Measurements from ENCODE around the gene RAB20. TPM values are rescaled to one million over a fixed set of nuclear protein-coding genes. Genes with fewer than 3 reads are reported as not detected.
"Not testable (repeated sequence)": the region's sequence is repeated elsewhere in the genome, so short reads cannot be mapped to it uniquely, and the experiment has no call there.

The RAB20 gene
- total RNA-seq, 2 experiments from 2014 or later: 6.9 to 7.2 TPM

GRCh38 chr13:110492679-110493593 lies 68.6 kb downstream of the RAB20 start:
- ChIA-PET POLR2A (no interaction called here), CTCF (no interaction called here)
- Mint-ChIP-seq H3K4me3 (no peak overlapping the region), H3K27me3 (no peaks in the 10 kb centered on the region), H3K4me1 (no peaks in the 10 kb centered on the region), H3K36me3 (ENCODE audit: low read depth) (no peaks in the 10 kb centered on the region), H3K9me3 (no peaks in the 10 kb centered on the region), H3K27ac (no peak overlapping the region)
- no peak for DNase-seq

- ChIA-PET POLR2A (no interaction called here), CTCF (no interaction called here)
- H3K27me3 Mint-ChIP-seq: no peaks in the 10 kb centered on the region
- DNase-seq: no peak
- no peak overlapping the region for H3K27ac Mint-ChIP-seq
- no peak overlapping the region for H3K4me3 Mint-ChIP-seq
- no peaks in the 10 kb centered on the region for H3K36me3 Mint-ChIP-seq (ENCODE audit: low read depth)
- H3K9me3 Mint-ChIP-seq: no peaks in the 10 kb centered on the region
- no peaks in the 10 kb centered on the region for H3K4me1 Mint-ChIP-seq
These were observed 69.4 kb downstream of the RAB20 start for GRCh38 chr13:110491869-110492678.

DNA sequence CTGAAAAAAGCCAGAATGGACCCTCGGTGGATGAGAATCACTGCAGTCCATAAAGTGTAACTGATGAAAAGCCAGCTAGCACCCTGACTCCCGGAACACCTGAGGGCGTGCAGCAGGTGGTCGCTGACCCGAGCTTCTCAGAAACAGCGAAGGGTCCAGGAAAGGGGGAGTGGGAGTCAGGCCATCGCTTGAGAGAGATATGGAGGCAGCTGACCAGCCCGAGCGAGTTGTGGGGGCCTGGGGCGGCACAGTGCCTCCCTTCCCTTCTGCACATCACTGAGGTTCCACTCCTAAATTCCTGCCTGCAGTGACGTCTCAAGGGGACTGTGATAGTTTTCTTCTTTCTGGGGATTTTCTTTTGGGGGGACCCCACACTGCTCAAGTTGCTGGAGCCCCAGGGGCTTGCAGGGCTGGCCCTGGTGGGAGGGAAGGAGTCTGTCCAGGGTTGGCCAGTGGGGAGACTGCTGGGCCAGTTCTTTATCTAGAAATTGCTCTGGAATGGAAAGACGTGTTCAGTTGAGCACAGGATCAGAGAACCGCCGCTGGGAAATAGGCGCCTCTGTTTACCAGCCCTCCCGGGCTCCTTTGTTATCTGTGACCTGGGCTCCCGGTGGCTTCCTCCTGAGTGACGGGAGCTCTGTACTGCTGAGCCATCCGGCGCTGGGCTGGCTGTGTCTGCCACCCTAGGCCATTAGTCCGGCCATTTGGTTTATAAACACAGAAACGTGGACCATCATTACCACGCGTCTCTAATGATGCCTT lies 71.3 kb downstream of the RAB20 start:
- ChIA-PET CTCF (no interaction called here), POLR2A (no interaction called here)
- Mint-ChIP-seq H3K9me3 (no peaks in the 10 kb centered on the region), H3K27ac (no peak overlapping the region), H3K4me3 (no peak overlapping the region), H3K27me3 (no peaks in the 10 kb centered on the region), H3K36me3 (ENCODE audit: low read depth) (no peaks in the 10 kb centered on the region), H3K4me1 (no peaks in the 10 kb centered on the region)
- no peak for DNase-seq

GRCh38 chr13:110486880-110487279 lies 74.6 kb downstream of the RAB20 start:
- CTCF ChIA-PET: interaction anchor here (0.6 to 1.7 kb wide), 2 partner anchors 14 to 93 kb away, joined by 3 to 4 read pairs; no protein-coding TSS in a partner anchor
- H3K9me3 Mint-ChIP-seq; H3K36me3 Mint-ChIP-seq (ENCODE audit: low read depth); H3K27ac Mint-ChIP-seq; DNase-seq; H3K4me3 Mint-ChIP-seq; POLR2A ChIA-PET; H3K27me3 Mint-ChIP-seq; H3K4me1 Mint-ChIP-seq: not testable (repeated sequence)

GRCh38 chr13:110486061-110486715 lies 75.3 kb downstream of the RAB20 start:
- no peak for DNase-seq
- ChIA-PET POLR2A (no interaction called here), CTCF (interaction anchor here (1.7 kb wide), 1 partner anchor 15 kb away, joined by 3 read pairs; no protein-coding TSS in a partner anchor)
- H3K4me1 Mint-ChIP-seq: no peaks in the 10 kb centered on the region
- no peaks in the 10 kb centered on the region for H3K9me3 Mint-ChIP-seq
- H3K27ac Mint-ChIP-seq: no peak overlapping the region
- no peaks in the 10 kb centered on the region for H3K27me3 Mint-ChIP-seq
- H3K36me3 Mint-ChIP-seq (ENCODE audit: low read depth): no peaks in the 10 kb centered on the region
- H3K4me3 Mint-ChIP-seq: no peak overlapping the region

DNA sequence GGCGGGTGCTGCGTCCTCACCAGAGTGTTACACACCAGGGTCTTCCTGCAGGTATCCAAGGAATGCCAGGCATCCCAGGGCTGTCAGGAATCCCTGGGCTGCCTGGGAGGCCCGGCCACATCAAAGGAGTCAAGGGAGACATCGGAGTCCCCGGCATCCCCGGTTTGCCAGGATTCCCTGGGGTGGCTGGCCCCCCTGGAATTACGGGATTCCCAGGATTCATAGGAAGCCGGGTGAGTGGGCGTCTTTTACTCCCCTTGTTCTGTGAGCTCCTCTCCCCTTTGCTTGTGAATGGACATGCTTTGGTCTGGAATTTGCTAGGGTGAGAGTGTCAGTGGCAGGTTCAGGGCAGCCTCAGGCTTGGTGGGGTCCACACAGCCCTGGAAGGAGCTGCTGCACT lies 75.9 kb downstream of the RAB20 start:
- Mint-ChIP-seq H3K27ac (no peak overlapping the region), H3K36me3 (ENCODE audit: low read depth) (no peaks in the 10 kb centered on the region), H3K27me3 (peaks cover under 1% of the 10 kb centered on the region), H3K4me3 (no peak overlapping the region), H3K9me3 (no peaks in the 10 kb centered on the region), H3K4me1 (no peaks in the 10 kb centered on the region)
- ChIA-PET POLR2A (no interaction called here), CTCF (no interaction called here)
- no peak for DNase-seq

- ChIA-PET CTCF (no interaction called here), POLR2A (no interaction called here)
- DNase-seq: no peak
- H3K36me3 Mint-ChIP-seq (ENCODE audit: low read depth): no peaks in the 10 kb centered on the region
- H3K27ac Mint-ChIP-seq: no peak overlapping the region
- no peaks in the 10 kb centered on the region for H3K4me1 Mint-ChIP-seq
- no peaks in the 10 kb centered on the region for H3K9me3 Mint-ChIP-seq
- peaks cover 2% of the 10 kb centered on the region for H3K27me3 Mint-ChIP-seq
- H3K4me3 Mint-ChIP-seq: no peak overlapping the region
These were observed 77.1 kb downstream of the RAB20 start for GRCh38 chr13:110484290-110485048.

DNA sequence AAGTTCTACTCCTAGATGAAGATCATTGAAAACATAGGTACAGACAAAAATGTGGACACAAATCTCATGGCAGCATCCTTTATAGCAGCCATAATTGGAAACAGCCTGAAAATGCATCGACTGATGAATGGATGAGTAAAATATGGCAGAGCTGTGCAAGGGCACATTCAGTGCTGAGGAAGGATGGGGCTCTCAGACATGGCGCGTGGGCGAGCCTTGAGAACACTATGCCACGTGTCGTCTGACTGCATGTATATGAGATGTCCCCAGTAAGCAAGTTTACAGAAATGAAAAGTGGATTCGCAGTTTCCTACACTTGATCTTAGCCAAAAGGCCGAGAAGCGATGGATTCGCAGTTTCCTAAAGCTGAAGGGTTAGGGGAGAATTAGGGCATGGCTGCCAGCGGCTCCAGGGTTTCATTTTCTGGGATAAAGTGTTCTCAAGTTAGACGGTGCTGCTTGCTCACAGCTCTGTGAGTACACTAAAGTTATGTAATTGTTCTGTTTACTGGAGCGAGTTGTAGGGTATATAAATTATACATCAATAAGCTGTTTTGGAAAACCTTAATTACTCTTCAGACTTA lies 78.0 kb downstream of the RAB20 start:
- POLR2A ChIA-PET: no interaction called here
- no peak overlapping the region for H3K27ac Mint-ChIP-seq
- no peaks in the 10 kb centered on the region for H3K36me3 Mint-ChIP-seq (ENCODE audit: low read depth)
- peaks cover 2% of the 10 kb centered on the region for H3K27me3 Mint-ChIP-seq
- H3K4me1 Mint-ChIP-seq: no peaks in the 10 kb centered on the region
- H3K9me3 Mint-ChIP-seq: no peaks in the 10 kb centered on the region
- H3K4me3 Mint-ChIP-seq: no peak overlapping the region
- CTCF ChIA-PET: no interaction called here
- no peak for DNase-seq

- no peaks in the 10 kb centered on the region for H3K9me3 Mint-ChIP-seq
- no peak overlapping the region for H3K27ac Mint-ChIP-seq
- no peaks in the 10 kb centered on the region for H3K36me3 Mint-ChIP-seq (ENCODE audit: low read depth)
- peaks cover 2% of the 10 kb centered on the region for H3K27me3 Mint-ChIP-seq
- ChIA-PET POLR2A (no interaction called here), CTCF (no interaction called here)
- no peaks in the 10 kb centered on the region for H3K4me1 Mint-ChIP-seq
- DNase-seq: no peak
- H3K4me3 Mint-ChIP-seq: no peak overlapping the region
These were observed 81.4 kb downstream of the RAB20 start for GRCh38 chr13:110480161-110480560.

DNA sequence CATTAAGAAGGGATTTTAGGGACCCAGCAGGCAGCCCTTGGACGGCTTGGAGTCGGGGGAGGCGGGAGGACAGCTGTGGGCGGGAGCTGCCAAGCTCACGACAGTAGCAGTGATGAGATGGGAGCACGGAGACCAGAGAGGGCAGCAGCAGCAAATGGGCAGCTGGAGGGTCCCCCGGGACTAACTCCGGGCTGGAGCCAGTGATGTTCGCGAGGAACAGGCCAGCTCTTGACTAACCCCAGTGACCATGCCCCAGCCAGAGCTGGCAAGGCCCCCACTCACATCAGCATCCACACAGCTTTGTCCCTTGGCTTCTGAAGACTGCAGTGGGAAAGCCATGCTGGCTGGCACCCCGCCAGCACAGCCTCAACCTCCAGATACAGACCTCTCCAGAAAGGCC lies 81.9 kb downstream of the RAB20 start:
- POLR2A ChIA-PET: no interaction called here
- CTCF ChIA-PET: no interaction called here
- H3K4me3 Mint-ChIP-seq: no peak overlapping the region
- peaks cover 2% of the 10 kb centered on the region for H3K9me3 Mint-ChIP-seq
- no peak for DNase-seq
- H3K27ac Mint-ChIP-seq: no peak overlapping the region
- H3K4me1 Mint-ChIP-seq: no peaks in the 10 kb centered on the region
- H3K27me3 Mint-ChIP-seq: peaks cover 5% of the 10 kb centered on the region
- no peaks in the 10 kb centered on the region for H3K36me3 Mint-ChIP-seq (ENCODE audit: low read depth)

GRCh38 chr13:110479215-110479545 lies 82.3 kb downstream of the RAB20 start:
- POLR2A ChIA-PET: no interaction called here
- Mint-ChIP-seq H3K4me3 (no peak overlapping the region), H3K27me3 (peaks cover 5% of the 10 kb centered on the region), H3K4me1 (no peaks in the 10 kb centered on the region), H3K9me3 (peaks cover 2% of the 10 kb centered on the region), H3K36me3 (ENCODE audit: low read depth) (no peaks in the 10 kb centered on the region), H3K27ac (no peak overlapping the region)
- DNase-seq: no peak
- CTCF ChIA-PET: no interaction called here
